Retinal pigment epithelial cell (primary cell): ENCODE results near the gene CLDN15.
"Not testable (repeated sequence)": the region's sequence is repeated elsewhere in the genome, so short reads cannot be mapped to it uniquely, and the experiment has no call there.

Experiments
- DNase-seq: peaks from one replicate; pipeline ENCODE4 v3.0.0-alpha.2; 2010; ENCODE audit warnings: low read depth
- H3K4me3 ChIP-seq: 2 replicates; pipeline ENCODE4 v1.5.1; 2011; ENCODE audit warnings: mild to moderate bottlenecking, low read length, control low read depth, moderate library complexity
- TF ChIP-seq, protein P1 (sequence below): conservative IDR thresholded peaks from 2 replicates; pipeline ENCODE4 v1.5.1; 2011; ENCODE audit warnings: low read depth, low read length, control low read depth, inconsistent platforms

Gene CLDN15

DNA sequence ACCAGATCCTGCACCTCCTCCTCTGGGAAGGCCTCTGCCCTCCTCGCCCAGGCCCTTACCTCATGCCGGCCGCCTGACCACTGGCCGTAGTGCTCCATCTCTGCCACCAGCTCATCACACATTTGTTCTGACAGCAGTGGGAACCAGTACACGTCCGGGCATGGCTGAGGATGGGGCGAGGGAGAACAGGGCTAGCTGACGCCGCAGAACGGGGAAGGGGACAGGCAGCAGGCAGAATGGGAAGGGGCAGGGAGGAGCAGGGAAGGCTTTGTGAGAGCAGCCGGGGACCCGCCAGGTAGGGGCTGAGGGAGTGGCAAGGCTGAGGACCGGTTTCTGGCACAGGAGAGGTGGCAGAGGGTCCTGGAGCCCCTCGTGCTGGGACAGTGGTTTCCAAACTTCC lies 28.8 kb downstream of the CLDN15 start:
- TF ChIP-seq, protein P1, sequence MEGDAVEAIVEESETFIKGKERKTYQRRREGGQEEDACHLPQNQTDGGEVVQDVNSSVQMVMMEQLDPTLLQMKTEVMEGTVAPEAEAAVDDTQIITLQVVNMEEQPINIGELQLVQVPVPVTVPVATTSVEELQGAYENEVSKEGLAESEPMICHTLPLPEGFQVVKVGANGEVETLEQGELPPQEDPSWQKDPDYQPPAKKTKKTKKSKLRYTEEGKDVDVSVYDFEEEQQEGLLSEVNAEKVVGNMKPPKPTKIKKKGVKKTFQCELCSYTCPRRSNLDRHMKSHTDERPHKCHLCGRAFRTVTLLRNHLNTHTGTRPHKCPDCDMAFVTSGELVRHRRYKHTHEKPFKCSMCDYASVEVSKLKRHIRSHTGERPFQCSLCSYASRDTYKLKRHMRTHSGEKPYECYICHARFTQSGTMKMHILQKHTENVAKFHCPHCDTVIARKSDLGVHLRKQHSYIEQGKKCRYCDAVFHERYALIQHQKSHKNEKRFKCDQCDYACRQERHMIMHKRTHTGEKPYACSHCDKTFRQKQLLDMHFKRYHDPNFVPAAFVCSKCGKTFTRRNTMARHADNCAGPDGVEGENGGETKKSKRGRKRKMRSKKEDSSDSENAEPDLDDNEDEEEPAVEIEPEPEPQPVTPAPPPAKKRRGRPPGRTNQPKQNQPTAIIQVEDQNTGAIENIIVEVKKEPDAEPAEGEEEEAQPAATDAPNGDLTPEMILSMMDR = no peak
- DNase-seq = no peak
- H3K4me3 ChIP-seq = no peak overlapping the region

DNA sequence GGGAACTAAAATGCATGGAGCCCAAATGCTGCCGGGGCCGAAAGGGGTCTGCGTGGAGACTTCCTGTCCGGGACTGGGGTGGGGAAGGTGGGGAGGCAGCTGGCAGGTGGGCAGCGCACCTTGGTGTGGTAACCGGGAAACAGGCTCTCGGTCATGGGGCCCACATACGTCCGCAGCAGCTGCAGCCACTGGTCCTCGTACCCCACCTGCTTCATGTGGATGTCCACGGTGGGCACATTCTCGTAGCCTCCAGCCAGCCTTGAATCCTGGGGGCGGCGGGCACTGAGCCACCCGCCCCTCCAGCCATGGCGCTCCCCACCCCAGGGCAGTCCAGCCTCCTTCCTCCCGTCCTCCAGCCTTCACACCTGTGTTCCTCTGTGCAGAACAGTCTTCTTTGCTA lies 30.1 kb downstream of the CLDN15 start:
- no peak overlapping the region for H3K4me3 ChIP-seq
- TF ChIP-seq, protein P1 = no peak
- DNase-seq = no peak

DNA sequence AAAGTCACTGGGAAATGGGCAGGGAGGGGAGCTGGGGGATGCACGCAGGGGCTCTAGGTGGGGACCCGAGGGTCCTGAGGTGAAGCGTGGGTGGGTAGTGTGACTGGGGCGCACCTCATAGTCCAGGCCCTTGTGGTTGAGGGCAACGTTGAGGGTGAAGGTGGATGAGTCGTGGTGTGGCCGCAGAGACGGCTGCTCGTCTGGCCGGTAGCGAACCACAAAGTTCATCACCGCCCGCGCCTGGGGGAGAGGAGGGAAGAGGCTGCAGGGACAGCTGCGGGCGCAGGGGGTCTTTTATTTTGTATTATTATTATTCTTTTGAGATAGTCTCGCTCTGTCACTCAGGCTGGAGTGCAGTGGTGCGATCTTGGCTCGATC lies 30.9 kb downstream of the CLDN15 start:
- DNase-seq = no peak
- H3K4me3 ChIP-seq = no peak overlapping the region
- TF ChIP-seq, protein P1 = no peak

DNA sequence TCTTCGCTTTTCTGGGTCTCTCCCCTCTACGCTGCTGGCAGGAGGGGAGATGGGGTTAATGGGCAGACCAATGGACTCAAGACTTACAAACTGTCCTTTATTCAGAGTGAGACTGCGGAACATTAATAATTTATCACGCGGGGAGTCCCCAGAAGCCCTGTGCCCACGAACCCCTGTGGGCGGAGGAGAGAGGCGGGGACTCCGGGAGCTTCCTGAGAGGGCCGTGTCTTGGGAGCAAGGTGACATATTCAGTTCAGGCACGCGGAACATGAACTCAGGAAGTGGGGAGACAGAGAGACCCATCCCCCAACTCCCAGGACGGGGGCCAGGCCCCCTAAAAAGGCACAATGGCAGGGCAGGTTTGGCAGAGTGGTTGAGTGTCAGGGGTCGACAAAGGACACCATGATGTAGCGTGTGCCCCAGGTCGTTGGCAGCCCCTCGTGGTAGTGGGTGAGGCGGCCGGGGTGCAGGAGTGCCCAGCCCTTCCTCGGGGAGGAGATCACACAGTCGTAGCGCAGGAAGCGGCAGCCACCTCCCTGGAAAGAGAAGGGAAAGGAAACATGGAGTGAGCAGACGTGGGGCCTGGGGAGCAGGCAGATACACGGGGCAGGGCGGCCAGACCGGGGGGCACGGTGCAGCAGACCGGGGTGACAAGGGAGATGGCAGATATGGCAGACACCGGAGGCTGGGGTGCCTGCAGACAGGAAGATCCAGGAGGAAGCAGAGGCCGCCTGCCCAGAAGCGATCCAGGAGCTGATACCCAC lies 31.5 kb downstream of the CLDN15 start:
- H3K4me3 ChIP-seq = no peak overlapping the region
- no peak for DNase-seq
- TF ChIP-seq, protein P1 = no peak

DNA sequence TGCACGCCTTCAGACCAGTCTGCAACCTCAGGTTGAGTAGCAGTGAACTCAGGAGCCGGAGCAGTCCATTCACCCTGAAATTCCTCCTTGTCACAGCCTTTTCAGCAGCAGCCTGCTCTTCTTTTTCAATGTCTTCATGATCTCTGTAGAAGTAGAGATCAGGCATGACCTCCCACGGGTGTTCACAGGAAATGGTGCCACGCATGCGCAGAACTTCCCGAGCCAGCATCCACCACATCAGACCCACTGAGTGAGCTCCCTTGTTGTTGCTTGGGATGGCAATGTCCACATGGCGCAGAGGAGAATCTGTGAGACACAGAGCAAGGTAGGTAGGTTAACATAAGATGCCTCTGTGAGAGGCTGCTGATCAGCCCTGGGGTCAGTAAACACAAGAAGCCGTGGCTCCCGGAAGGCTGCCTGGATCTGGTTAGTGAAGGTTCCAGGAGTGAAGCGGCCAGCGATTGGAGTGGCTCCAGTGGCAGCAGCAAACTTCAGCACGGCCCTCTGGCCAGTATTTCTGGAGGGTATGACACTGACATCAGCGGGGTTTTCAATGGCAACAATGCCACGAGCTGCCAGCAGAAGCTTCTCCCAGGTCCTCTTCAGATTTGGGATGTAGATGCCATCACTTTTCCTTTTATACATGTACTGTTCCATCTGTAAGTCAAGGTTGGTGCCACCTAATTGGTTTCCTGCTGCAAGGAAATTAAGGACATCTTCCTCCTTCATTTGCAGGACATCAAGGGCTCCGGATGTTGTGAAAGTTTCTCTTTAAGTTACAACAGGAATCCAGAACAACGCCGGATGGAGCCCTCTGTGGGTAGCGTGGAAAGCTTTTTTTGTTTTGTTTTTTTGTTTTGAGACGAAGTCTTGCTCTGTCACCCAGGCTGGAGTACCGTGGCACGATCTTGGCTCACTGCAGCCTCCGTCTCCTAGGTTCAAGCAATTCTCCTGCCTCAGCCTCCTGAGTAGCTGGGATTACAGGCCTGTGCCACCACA lies 33.6 kb downstream of the CLDN15 start:
- H3K4me3 ChIP-seq = not testable (repeated sequence)

DNA sequence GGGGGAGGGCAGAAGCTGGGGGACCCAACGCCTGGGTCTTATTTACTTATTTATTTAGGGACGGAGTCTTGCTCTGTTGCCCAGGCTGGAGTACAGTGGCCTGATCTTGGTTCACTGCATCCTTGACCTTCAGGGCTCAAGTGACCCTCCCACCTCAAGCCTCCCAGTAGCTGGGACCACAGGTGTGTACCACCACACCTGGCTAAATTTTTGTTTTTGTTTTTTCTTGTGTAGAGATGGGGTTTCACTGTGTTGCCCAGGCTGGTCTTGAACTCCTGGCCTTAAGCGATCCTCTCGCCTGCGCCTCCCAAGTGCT lies 35.0 kb downstream of the CLDN15 start:
- H3K4me3 ChIP-seq = no peak overlapping the region
- DNase-seq = no peak
- TF ChIP-seq, protein P1 = no peak

More for the DNA sequence above, 33.6 kb downstream of the CLDN15 start:
- not testable (repeated sequence) for DNase-seq

DNA sequence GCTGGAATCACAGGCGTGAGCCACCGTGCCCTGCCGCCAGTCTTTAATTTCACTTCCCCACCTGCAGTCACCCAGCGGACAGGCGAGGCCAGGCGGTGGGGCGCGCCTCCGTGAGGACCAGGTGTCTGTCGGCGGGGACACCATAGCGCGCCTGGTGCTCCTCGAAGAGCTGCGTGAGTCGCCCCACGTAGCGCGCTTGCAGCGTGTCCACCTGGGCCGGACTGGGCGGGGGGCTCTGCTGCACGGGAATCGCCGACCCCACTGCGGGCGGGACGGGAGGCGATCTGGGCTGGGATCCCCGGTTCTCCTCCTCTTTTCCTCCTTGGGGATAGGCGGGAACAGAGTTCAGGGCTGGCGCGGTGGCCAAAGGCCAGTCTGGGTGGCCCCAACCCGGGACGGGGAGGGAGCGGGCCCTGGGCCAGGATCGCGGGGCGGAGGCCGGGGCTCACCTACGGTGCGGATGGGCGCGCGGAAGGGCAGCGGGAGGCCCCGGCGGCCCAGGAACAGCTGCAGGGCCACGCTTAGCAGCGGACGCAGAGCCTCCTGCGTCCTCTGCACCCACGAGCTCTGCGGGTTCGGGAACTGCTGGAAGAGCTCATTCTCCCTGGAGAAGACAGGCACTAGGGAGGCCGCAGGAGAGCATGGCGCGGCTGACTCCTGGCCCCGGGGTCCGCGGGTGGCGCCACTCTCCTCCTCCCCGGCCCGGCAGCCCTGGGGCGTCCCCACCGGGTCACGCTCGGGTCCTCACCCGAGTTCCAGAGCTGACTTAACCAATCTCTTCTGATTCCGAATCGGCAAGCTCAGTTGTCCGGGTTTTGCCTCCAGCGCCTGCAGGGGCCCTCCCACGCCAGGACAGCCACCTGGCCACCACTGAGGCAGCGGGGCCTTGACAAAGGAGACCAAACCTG lies 35.7 kb downstream of the CLDN15 start:
- H3K4me3 ChIP-seq = no peak overlapping the region
- TF ChIP-seq, protein P1 = no peak
- no peak for DNase-seq
